HEK293 (cell line): ENCODE data around the gene PRPF8.

ENCODE experiments used
- MZF1 ChIP-seq: fragments of 450-650 bp; formaldehyde crosslinking; IDR thresholded peaks from 2 replicates; pipeline ENCODE4 v1.5.1; 2017; ENCODE audit warnings: missing biosample characterization, missing genetic modification characterization, borderline replicate concordance
- OVOL3 ChIP-seq: fragments of 450-650 bp; formaldehyde crosslinking; IDR thresholded peaks from 2 replicates; pipeline ENCODE4 v1.5.1; 2016; ENCODE audit warnings: missing biosample characterization, missing genetic modification characterization
- REPIN1 ChIP-seq: fragments of 450-650 bp; formaldehyde crosslinking; IDR thresholded peaks from 2 replicates; pipeline ENCODE4 v1.5.1; 2017; ENCODE audit warnings: missing biosample characterization, missing genetic modification characterization, low read depth
- SCRT1 ChIP-seq: fragments of 450-650 bp; formaldehyde crosslinking; IDR thresholded peaks from 2 replicates; pipeline ENCODE4 v1.5.1; 2016; ENCODE audit warnings: missing biosample characterization, missing genetic modification characterization, borderline replicate concordance
- ZIC2 ChIP-seq: fragments of 450-650 bp; formaldehyde crosslinking; IDR thresholded peaks from 2 replicates; pipeline ENCODE4 v1.5.1; 2016; ENCODE audit warnings: missing biosample characterization, missing genetic modification characterization
- ZNF23 ChIP-seq: fragments of 450-650 bp; formaldehyde crosslinking; IDR thresholded peaks from 2 replicates; pipeline ENCODE4 v1.5.1; 2016; ENCODE audit warnings: missing biosample characterization, missing genetic modification characterization, borderline replicate concordance
- ZNF473 ChIP-seq: fragments of 450-650 bp; formaldehyde crosslinking; IDR thresholded peaks from 2 replicates; pipeline ENCODE4 v1.5.1; 2017; ENCODE audit warnings: missing biosample characterization, missing genetic modification characterization
- ZNF521 ChIP-seq: fragments of 450-650 bp; formaldehyde crosslinking; IDR thresholded peaks from 2 replicates; pipeline ENCODE4 v1.5.1; 2017; ENCODE audit warnings: missing biosample characterization, mild to moderate bottlenecking, missing genetic modification characterization
- ZNF664 ChIP-seq: fragments of 450-650 bp; formaldehyde crosslinking; IDR thresholded peaks from 2 replicates; pipeline ENCODE4 v1.5.1; 2016; ENCODE audit warnings: missing biosample characterization, missing genetic modification characterization
- ZNF670 ChIP-seq: fragments of 450-650 bp; formaldehyde crosslinking; IDR thresholded peaks from 2 replicates; pipeline ENCODE4 v1.5.1; 2016; ENCODE audit warnings: missing biosample characterization, missing genetic modification characterization, low read depth
- ZNF677 ChIP-seq: fragments of 450-650 bp; IDR thresholded peaks from 2 replicates; pipeline ENCODE4 v1.5.0; 2018; ENCODE audit warnings: missing biosample characterization, mild to moderate bottlenecking, missing genetic modification characterization, moderate library complexity
- ZNF777 ChIP-seq: fragments of 450-650 bp; formaldehyde crosslinking; IDR thresholded peaks from 2 replicates; pipeline ENCODE4 v1.5.1; 2017; ENCODE audit warnings: missing biosample characterization, missing genetic modification characterization, borderline replicate concordance
- TF ChIP-seq, protein P1 (sequence below): fragments of 450-650 bp; formaldehyde crosslinking; IDR thresholded peaks from 2 replicates; pipeline ENCODE4 v1.5.1; 2016; ENCODE audit warnings: missing biosample characterization, missing genetic modification characterization, borderline replicate concordance
- TF ChIP-seq, protein P2 (sequence below): fragments of 450-650 bp; formaldehyde crosslinking; IDR thresholded peaks from 2 replicates; pipeline ENCODE4 v1.5.1; 2016; ENCODE audit warnings: missing biosample characterization, missing genetic modification characterization
- TF ChIP-seq, protein P3 (sequence below): IDR thresholded peaks from 2 replicates; pipeline ENCODE4 v1.6.1; 2011; ENCODE audit warnings: mild to moderate bottlenecking, low read depth, low read length, borderline replicate concordance
- TF ChIP-seq, protein P4 (sequence below): fragments of 450-650 bp; formaldehyde crosslinking; conservative IDR thresholded peaks from 2 replicates; pipeline ENCODE4 v1.5.1; 2016; ENCODE audit warnings: low read depth, missing biosample characterization, missing genetic modification characterization

The PRPF8 gene

DNA sequence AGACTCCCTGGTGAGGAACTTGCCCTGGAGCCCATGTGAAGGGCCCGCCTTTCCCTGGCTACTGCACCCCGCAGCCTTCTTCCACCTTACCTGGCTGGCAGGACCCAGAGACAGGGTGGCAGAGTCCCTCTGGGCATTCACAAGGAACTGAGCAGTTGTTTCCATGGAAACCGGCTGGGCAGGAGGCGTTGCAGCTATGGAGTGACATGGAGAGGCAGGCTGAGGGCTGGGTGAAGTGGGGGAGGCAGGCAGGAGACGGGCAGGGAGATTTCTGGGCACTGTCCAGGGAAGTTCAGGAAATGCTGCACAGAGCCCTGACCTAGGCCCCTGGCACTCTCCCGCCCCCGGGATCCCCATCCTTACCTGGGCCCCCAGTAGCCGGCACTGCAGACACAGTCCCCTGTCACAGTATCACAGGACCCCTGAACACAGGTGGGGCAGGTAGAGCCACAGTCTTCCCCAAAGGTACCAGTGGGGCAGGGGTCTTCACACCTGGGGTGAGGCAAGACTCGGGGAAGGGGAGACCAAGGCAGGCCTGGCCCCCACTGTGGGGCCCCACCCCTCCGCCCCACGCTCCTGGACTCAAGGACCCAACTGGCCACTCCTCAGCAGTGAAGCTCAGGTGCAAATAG lies 45.0 kb downstream of the PRPF8 start (continued):
- TF ChIP-seq ZNF677 (tag by site-specific recombination) (no peak), ZNF777 (tag by site-specific recombination) (no peak), ZNF521 (tag by site-specific recombination) (no peak), ZNF670 (tag by site-specific recombination) (no peak), ZNF473 (no peak), ZNF23 (tag by site-specific recombination) (no peak), MZF1 (tag by site-specific recombination) (no peak), OVOL3 (tag by site-specific recombination) (no peak), SCRT1 (tag by site-specific recombination) (no peak), ZNF664 (tag by site-specific recombination) (no peak), REPIN1 (tag by site-specific recombination) (no peak), ZIC2 (tag by site-specific recombination) (no peak)
- TF ChIP-seq, protein P1, sequence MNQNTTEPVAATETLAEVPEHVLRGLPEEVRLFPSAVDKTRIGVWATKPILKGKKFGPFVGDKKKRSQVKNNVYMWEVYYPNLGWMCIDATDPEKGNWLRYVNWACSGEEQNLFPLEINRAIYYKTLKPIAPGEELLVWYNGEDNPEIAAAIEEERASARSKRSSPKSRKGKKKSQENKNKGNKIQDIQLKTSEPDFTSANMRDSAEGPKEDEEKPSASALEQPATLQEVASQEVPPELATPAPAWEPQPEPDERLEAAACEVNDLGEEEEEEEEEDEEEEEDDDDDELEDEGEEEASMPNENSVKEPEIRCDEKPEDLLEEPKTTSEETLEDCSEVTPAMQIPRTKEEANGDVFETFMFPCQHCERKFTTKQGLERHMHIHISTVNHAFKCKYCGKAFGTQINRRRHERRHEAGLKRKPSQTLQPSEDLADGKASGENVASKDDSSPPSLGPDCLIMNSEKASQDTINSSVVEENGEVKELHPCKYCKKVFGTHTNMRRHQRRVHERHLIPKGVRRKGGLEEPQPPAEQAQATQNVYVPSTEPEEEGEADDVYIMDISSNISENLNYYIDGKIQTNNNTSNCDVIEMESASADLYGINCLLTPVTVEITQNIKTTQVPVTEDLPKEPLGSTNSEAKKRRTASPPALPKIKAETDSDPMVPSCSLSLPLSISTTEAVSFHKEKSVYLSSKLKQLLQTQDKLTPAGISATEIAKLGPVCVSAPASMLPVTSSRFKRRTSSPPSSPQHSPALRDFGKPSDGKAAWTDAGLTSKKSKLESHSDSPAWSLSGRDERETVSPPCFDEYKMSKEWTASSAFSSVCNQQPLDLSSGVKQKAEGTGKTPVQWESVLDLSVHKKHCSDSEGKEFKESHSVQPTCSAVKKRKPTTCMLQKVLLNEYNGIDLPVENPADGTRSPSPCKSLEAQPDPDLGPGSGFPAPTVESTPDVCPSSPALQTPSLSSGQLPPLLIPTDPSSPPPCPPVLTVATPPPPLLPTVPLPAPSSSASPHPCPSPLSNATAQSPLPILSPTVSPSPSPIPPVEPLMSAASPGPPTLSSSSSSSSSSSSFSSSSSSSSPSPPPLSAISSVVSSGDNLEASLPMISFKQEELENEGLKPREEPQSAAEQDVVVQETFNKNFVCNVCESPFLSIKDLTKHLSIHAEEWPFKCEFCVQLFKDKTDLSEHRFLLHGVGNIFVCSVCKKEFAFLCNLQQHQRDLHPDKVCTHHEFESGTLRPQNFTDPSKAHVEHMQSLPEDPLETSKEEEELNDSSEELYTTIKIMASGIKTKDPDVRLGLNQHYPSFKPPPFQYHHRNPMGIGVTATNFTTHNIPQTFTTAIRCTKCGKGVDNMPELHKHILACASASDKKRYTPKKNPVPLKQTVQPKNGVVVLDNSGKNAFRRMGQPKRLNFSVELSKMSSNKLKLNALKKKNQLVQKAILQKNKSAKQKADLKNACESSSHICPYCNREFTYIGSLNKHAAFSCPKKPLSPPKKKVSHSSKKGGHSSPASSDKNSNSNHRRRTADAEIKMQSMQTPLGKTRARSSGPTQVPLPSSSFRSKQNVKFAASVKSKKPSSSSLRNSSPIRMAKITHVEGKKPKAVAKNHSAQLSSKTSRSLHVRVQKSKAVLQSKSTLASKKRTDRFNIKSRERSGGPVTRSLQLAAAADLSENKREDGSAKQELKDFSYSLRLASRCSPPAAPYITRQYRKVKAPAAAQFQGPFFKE (tag by site-specific recombination): no peak
- TF ChIP-seq, protein P2, sequence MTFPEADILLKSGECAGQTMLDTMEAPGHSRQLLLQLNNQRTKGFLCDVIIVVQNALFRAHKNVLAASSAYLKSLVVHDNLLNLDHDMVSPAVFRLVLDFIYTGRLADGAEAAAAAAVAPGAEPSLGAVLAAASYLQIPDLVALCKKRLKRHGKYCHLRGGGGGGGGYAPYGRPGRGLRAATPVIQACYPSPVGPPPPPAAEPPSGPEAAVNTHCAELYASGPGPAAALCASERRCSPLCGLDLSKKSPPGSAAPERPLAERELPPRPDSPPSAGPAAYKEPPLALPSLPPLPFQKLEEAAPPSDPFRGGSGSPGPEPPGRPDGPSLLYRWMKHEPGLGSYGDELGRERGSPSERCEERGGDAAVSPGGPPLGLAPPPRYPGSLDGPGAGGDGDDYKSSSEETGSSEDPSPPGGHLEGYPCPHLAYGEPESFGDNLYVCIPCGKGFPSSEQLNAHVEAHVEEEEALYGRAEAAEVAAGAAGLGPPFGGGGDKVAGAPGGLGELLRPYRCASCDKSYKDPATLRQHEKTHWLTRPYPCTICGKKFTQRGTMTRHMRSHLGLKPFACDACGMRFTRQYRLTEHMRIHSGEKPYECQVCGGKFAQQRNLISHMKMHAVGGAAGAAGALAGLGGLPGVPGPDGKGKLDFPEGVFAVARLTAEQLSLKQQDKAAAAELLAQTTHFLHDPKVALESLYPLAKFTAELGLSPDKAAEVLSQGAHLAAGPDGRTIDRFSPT (tag by site-specific recombination): peak; percentile 38; the same call in 1 of the 2 replicates
- TF ChIP-seq, protein P3, sequence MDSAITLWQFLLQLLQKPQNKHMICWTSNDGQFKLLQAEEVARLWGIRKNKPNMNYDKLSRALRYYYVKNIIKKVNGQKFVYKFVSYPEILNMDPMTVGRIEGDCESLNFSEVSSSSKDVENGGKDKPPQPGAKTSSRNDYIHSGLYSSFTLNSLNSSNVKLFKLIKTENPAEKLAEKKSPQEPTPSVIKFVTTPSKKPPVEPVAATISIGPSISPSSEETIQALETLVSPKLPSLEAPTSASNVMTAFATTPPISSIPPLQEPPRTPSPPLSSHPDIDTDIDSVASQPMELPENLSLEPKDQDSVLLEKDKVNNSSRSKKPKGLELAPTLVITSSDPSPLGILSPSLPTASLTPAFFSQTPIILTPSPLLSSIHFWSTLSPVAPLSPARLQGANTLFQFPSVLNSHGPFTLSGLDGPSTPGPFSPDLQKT: no peak
- TF ChIP-seq, protein P4, sequence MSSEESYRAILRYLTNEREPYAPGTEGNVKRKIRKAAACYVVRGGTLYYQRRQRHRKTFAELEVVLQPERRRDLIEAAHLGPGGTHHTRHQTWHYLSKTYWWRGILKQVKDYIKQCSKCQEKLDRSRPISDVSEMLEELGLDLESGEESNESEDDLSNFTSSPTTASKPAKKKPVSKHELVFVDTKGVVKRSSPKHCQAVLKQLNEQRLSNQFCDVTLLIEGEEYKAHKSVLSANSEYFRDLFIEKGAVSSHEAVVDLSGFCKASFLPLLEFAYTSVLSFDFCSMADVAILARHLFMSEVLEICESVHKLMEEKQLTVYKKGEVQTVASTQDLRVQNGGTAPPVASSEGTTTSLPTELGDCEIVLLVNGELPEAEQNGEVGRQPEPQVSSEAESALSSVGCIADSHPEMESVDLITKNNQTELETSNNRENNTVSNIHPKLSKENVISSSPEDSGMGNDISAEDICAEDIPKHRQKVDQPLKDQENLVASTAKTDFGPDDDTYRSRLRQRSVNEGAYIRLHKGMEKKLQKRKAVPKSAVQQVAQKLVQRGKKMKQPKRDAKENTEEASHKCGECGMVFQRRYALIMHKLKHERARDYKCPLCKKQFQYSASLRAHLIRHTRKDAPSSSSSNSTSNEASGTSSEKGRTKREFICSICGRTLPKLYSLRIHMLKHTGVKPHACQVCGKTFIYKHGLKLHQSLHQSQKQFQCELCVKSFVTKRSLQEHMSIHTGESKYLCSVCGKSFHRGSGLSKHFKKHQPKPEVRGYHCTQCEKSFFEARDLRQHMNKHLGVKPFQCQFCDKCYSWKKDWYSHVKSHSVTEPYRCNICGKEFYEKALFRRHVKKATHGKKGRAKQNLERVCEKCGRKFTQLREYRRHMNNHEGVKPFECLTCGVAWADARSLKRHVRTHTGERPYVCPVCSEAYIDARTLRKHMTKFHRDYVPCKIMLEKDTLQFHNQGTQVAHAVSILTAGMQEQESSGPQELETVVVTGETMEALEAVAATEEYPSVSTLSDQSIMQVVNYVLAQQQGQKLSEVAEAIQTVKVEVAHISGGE (tag by site-specific recombination): no peak
- TF ChIP-seq, all 188 proteins: peak for 5
